NK-92 treated with Interleukin-12 subunit alpha and Interleukin-12 subunit beta, amount 100 ng/mL, for 24 hours (cell line): ENCODE results near the gene BCL2L11.

ENCODE experiments used
- DNase-seq: peaks from one replicate; lab custom pipeline; 2025; lab: John Stamatoyannopoulos, UW

BCL2L11 gene

GRCh38 chr2:111168528-111169239 is 48.0 kb downstream of the BCL2L11 start:
- DNase-seq: peak; percentile 67

DNA sequence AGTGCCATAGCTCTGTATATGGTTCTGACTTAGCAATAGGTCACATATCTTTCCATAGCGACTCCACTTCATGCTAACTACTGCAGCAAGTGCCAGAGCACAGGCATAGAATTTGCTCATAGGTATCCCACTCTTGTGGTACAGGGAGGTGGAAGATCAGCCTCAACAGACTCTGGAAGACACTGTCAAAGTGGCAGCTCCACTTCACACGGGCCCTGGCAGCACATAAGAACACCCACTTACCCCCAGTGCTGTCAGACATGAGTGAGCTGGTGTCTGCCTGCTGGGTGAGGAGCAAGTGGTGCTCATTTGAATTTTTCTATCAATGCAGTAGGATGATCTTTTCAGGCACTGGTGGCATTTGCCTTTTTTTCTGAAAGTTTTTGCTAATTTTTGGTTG is 48.6 kb downstream of the BCL2L11 start:
- no peak for DNase-seq

GRCh38 chr2:111169924-111170323 is 49.2 kb downstream of the BCL2L11 start:
- DNase-seq: no peak

GRCh38 chr2:111171337-111171930 is 50.7 kb downstream of the BCL2L11 start:
- no peak for DNase-seq

- DNase-seq: no peak
These were observed 52.0 kb downstream of the BCL2L11 start for GRCh38 chr2:111172666-111173065.

DNA sequence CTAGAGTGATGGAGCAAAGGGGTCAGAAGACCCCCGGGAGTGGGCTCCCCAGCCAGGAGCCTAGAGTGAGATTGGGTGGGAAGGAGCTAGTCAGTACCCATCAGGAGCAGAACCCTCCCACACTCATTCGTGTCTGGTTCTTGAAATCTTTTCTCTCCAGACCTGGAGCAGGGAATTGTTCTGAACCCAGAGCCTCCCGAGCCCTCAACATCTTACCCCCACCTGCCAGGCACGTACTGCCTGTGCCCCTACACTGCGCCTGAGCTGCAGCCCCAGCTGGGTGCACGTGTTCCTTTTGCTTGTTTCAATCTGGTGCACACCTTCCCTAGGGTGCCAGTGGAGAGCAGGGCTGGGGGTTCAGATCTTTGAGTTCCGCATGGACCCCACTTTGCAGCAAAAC is 52.6 kb downstream of the BCL2L11 start:
- no peak for DNase-seq

DNA sequence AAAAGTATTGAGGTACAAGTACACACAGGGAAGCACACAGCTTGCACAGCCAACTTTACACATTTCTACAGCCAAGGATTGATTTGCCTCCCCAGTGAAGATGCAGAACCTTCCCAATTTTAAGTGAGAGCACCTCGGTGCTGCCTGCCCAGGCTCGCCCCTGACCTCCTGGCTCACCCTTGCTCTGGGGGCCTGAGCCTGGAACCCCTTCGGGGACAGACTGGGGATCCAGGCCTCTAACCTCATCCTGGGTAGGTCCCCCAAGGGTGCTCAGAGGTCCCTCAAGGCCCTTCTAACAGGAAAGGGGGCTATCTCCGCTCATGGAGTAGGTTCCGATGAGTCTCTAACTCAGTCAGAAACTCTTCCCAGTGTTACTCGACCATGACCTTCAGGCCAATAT is 53.1 kb downstream of the BCL2L11 start:
- DNase-seq: no peak

- no peak for DNase-seq
These were observed 54.9 kb downstream of the BCL2L11 start for GRCh38 chr2:111175615-111176014.

GRCh38 chr2:111176388-111176787 is 55.7 kb downstream of the BCL2L11 start:
- no peak for DNase-seq

DNA sequence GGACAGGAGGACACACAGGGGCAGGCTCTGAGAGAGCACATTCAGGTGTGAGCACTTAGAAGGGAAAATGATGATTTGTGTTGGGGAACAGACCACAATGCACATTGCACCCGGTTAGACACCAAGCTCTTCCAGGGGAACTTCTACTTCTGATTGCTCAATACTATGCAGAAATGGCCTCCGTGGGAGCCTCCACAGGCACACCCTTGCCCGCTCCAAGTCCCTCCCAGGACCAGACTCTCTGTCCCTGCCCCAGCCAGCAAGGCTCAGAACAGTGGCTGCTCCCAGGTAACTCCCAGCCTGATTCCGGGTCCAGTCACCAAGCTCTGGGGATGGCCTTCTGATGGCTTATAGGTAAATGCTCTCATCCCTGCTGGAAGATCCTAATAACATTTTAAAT is 56.2 kb downstream of the BCL2L11 start:
- DNase-seq: no peak

DNA sequence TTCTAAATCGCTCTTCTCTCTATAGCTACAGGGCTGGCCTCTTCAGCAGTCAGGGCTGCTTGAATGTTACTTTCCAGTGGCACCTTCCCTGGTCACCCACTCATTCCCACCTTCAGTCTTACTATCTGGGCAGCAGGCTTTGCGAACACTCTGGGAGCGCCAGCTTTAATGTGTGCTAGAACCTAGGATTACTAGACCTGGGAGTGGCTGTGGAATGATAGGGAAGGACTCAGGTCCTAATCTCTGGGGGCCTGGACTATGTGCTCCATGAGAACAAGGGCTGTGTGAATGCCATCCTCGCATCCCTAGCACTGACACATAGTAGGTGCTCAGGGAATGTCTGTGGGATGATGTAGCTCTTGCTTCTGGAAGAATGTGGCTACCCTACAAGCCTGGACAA is 57.6 kb downstream of the BCL2L11 start:
- DNase-seq: no peak

- DNase-seq: no peak
These were observed 58.2 kb downstream of the BCL2L11 start for GRCh38 chr2:111178730-111179405.

DNA sequence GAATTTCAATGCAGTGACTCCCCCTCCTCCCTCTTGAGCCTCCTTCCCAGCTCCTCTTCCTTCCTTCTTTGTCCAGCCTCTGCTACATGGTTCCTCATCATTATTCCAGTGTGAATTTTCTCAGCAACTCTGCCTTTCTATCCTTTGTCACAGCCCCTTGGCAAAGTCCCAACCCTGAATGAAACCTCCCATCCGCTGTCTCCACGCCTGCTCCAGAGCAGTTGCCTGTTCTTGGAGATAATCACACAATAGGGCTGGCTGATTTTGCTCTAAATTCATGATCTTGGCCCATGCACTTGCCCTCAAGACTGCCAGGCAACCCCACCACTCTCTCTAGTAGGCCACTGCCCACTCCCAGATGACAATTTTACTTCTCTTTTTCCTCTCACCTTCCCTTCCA is 61.4 kb downstream of the BCL2L11 start:
- no peak for DNase-seq

- DNase-seq: no peak
These were observed 62.0 kb downstream of the BCL2L11 start for GRCh38 chr2:111182740-111183139.

GRCh38 chr2:111184725-111185310 is 64.1 kb downstream of the BCL2L11 start:
- DNase-seq: no peak

DNA sequence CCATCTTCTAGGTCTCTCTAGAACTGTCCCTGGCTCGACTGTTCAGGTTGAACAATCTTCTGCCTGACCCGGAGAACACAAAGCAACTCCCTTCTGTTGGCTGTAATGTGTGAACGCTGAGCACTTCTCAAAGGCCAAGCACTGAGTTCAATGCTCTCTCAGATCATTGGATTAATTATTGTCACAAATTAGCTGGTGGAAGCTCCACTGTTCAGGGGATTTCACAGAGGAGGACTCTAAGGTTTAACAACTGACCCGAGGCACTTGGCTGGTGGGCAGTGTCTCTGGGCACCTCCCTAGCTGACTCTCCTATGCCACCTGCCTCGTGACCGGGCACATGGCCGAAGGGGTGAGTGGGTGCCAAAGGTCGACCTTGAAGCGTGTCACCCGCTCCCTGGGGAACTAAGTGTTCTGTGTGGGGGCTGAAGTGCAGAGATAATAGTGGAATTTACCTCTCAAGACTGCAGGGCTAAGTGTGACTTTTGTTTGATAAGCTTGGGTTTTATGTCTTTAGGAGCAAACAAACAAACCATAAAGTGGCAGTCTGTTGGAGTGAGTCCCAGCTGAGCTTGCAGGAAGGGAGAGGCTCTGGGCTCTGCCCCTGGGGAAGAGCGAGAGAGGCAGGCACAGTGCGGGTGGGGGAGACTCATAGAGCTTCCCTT is 64.8 kb downstream of the BCL2L11 start:
- DNase-seq: no peak

GRCh38 chr2:111186121-111186715 is 65.5 kb downstream of the BCL2L11 start:
- DNase-seq: no peak

GRCh38 chr2:111186933-111187332 is 66.2 kb downstream of the BCL2L11 start:
- no peak for DNase-seq

DNA sequence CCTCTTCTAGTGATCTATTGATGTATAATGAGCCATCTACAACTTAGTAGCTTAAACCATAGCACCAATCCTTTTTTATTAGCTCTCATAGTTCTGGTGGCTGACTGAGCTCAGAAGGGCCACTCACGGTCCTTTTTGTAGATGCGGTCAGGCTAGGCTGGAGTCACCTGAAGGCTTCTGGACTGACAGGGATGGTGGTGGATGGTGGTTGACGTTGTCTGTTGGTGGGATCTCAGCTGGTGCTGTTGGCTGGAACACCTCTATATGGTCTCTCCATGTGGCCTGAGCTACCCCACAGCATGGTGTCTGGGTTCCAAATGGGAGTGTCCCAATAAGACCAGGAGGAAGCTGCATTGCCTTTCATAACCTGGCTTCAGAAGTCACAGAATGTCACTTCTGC is 68.0 kb downstream of the BCL2L11 start:
- DNase-seq: no peak

DNA sequence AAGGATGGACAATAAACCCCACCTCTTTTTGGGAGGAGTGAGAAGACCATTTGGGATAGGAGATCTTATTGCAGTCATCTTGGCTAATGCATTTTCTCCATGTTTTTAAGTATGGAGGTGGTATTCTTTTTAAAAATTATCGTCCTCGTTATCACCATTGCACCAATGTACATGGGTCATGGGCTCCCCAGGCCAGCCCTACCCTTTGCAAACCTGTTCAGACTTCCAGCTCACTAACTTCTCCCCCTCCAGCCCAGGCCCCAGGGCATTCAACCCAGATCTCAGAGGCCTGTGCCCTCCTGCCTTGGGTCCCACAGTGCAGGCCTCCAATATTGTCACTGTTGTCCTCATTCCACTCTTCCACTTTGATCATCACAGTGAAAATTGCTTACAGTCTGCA is 68.4 kb downstream of the BCL2L11 start:
- no peak for DNase-seq

DNA sequence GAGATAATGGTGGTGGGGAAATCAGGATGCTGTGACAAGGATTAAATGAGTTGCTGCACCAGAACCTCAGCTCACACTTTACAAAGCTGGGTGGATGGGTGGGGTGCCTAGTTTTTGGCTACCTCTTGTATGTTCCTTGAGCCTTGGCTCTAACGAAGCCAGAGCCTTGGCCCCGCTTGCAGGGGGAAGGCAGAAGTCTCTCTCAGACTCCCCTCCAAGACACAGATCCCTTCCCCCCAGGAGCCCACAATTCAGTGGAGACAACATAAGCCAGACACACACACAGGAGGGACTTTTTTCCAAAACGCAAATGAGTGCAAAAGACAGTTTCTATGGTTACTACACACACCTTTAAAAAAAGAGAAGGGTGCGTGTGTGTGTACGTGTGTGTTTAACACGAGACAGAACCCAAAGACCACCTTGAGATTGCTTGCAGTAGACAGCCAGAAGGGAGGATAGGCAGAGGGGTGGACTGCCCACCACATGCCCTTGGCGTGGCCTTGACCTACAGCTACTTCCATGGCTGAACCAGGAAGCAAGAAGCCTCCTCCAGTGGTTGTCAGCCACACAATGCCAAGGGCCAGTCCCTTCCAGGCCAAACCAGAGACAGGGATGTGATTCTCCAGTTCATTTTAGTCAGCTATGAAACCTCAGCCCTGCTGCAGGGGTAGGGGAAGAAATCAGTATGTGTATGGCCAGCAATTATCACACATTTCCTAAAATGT is 70.3 kb downstream of the BCL2L11 start:
- no peak for DNase-seq
